Testis (tissue), 2 donors: ENCODE data around the gene TMEM135.

Source experiments
- POLR2A ChIP-seq: fragments of 450-650 bp; IDR thresholded peaks from one replicate; pipeline ENCODE4 v1.6.1; 2017; ENCODE audit warnings: antibody characterized with exemption, mild to moderate bottlenecking, moderate library complexity
- TF ChIP-seq, protein P1 (sequence below), 3 experiments: fragments of 450-650 bp in 2 of 3; fragments of 200-600 bp in 1 of 3; sonication (generic) in 1 of 3; IDR thresholded peaks; one replicate each; pipeline ENCODE4 v1.5.1; 2016 to 2019; ENCODE audit warnings: antibody characterized with exemption in 3 of 3, mild to moderate bottlenecking in 2 of 3, moderate library complexity in 1 of 3

DNA sequence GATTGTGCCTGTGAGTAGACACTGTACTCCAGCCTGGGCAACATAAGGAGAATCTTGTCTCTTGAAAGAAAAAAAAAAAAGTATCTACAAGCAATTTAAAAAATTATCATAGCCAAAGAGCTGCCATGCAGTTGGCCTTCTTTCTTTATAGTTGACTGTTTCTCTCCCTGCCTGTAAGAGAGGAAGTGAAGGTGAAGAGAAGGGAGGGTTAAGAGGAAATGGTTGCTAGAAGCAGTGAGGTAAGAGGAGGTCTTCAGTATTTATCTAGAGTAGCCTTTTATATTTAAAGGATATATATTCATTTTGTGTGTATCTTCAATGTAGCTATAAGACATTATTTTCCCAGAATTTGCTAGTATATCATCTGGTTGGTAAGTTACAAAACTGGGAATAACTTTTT lies 217.9 kb downstream of the TMEM135 start:
- TF ChIP-seq, protein P1, sequence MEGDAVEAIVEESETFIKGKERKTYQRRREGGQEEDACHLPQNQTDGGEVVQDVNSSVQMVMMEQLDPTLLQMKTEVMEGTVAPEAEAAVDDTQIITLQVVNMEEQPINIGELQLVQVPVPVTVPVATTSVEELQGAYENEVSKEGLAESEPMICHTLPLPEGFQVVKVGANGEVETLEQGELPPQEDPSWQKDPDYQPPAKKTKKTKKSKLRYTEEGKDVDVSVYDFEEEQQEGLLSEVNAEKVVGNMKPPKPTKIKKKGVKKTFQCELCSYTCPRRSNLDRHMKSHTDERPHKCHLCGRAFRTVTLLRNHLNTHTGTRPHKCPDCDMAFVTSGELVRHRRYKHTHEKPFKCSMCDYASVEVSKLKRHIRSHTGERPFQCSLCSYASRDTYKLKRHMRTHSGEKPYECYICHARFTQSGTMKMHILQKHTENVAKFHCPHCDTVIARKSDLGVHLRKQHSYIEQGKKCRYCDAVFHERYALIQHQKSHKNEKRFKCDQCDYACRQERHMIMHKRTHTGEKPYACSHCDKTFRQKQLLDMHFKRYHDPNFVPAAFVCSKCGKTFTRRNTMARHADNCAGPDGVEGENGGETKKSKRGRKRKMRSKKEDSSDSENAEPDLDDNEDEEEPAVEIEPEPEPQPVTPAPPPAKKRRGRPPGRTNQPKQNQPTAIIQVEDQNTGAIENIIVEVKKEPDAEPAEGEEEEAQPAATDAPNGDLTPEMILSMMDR (IDR thresholded peaks at IDR 0.05): no peak
- no peak for TF ChIP-seq POLR2A
